Parietal lobe (tissue), 2 donors: ENCODE data around the gene CDK12. TPM values are rescaled to one million over a fixed set of nuclear protein-coding genes. Genes with fewer than 3 reads are reported as not detected.

ENCODE experiments used
- small RNA-seq: library from RNA; depleted of rRNA; stranded (forward); fragments of <200 nt; gene quantifications from one replicate; pipeline ENCODE3, GENCODE V24; 2014; ENCODE audit warnings: low replicate concordance
- total RNA-seq: library from RNA; depleted of rRNA; stranded (reverse); fragments of >200 nt; gene quantifications from one replicate; pipeline ENCODE4 v1.2.3, GENCODE V29; 2014

The CDK12 gene
- total RNA-seq: 54.1 TPM

GRCh38 chr17:39461113-39461925, at the start of gene CDK12:
Gene CDK12, plus strand, starts transcription at chr17:39461486. Its CDS starts 586 bp downstream, at chr17:39462072.

GRCh38 chr17:39450847-39451581, 10.3 kb upstream of the CDK12 start, which contains the start of gene MED1:
Gene MED1, minus strand, starts transcription at chr17:39451263. Its CDS starts 201 bp downstream, at chr17:39451062.

Small RNA genes lying within 50 kb of the gene (small RNA-seq; reads per million reads assigned to genes)
- not detected for gene RNU6-233P

Other genes starting within 250 kb of the CDK12 start
- 0.94 TPM for gene STAC2, start 235.5 kb upstream of the CDK12 start, total RNA-seq
- gene FBXL20, start 59.9 kb upstream of the CDK12 start, total RNA-seq: 37.2 TPM
- gene MED1, start 10.2 kb upstream of the CDK12 start, total RNA-seq: 41.0 TPM
- gene NEUROD2, start 146.4 kb downstream of the CDK12 start, total RNA-seq: 116 TPM
- gene PPP1R1B, start 165.5 kb downstream of the CDK12 start, total RNA-seq: 16.3 TPM
- 33.5 TPM for gene STARD3, start 175.7 kb downstream of the CDK12 start, total RNA-seq
- gene TCAP, start 203.9 kb downstream of the CDK12 start, total RNA-seq: 2.5 TPM
- 4.1 TPM for gene PNMT, start 207.0 kb downstream of the CDK12 start, total RNA-seq
- gene PGAP3, start 226.6 kb downstream of the CDK12 start, total RNA-seq: 15.7 TPM
- gene ERBB2, start 238.6 kb downstream of the CDK12 start, total RNA-seq: 13.1 TPM